Measurements from ENCODE around the gene SF1.

Gene SF1

GRCh38 chr11:64744544-64745188 is 33.7 kb downstream of the SF1 start:
- DNase-seq: no peak

GRCh38 chr11:64743591-64744543 is 34.5 kb downstream of the SF1 start, which contains the start of gene RASGRP2:
Gene RASGRP2, minus strand, starts transcription at chr11:64744142. Its CDS starts 1,276 bp downstream, at chr11:64742866.
- no peak for DNase-seq

- no peak for DNase-seq
Measured at GRCh38 chr11:64742889-64743590, 35.3 kb downstream of the SF1 start.

GRCh38 chr11:64742087-64742888 is 36.1 kb downstream of the SF1 start:
- DNase-seq: no peak

GRCh38 chr11:64741375-64742086 is 36.8 kb downstream of the SF1 start:
- DNase-seq: no peak

- DNase-seq: no peak
Measured at GRCh38 chr11:64739871-64740270, 38.5 kb downstream of the SF1 start.

- no peak for DNase-seq
Measured at GRCh38 chr11:64736654-64737053, 41.7 kb downstream of the SF1 start.

GRCh38 chr11:64735725-64736259 is 42.5 kb downstream of the SF1 start:
- no peak for DNase-seq

GRCh38 chr11:64734811-64735724 is 43.3 kb downstream of the SF1 start:
- no peak for DNase-seq

- no peak for DNase-seq
Measured at GRCh38 chr11:64731601-64732000, 46.7 kb downstream of the SF1 start.

- DNase-seq: no peak
Measured at GRCh38 chr11:64729851-64730382, 48.4 kb downstream of the SF1 start.

GRCh38 chr11:64728757-64729365 is 49.5 kb downstream of the SF1 start:
- DNase-seq: no peak

- no peak for DNase-seq
Measured at GRCh38 chr11:64726867-64727530, 51.3 kb downstream of the SF1 start.

- DNase-seq: no peak
Measured at GRCh38 chr11:64726211-64726641, 52.1 kb downstream of the SF1 start.

- no peak for DNase-seq
Measured at GRCh38 chr11:64724863-64725532, 53.3 kb downstream of the SF1 start.

- no peak for DNase-seq
Measured at GRCh38 chr11:64723907-64724862, 54.2 kb downstream of the SF1 start.

Measured in cortex of kidney (tissue), 1 donor.